Measurements from ENCODE around the gene RGPD4. TPM values are rescaled to one million over a fixed set of nuclear protein-coding genes. Genes with fewer than 3 reads are reported as not detected.
A peak's percentile ranks its signal among the peaks of the same experiment; 100 is the strongest.
"Not testable (repeated sequence)": the region's sequence is repeated elsewhere in the genome, so short reads cannot be mapped to it uniquely, and the experiment has no call there.

Gene RGPD4
- total RNA-seq, 1 experiment from 2014 or later = not detected

- Histone ChIP-seq H3K9me3 (replicated peaks) (no peaks in the 10 kb centered on the region), H3K4me3 (no peak overlapping the region), H3K36me3 (no peaks in the 10 kb centered on the region), H3K4me1 (replicated peaks) (no peaks in the 10 kb centered on the region), H3K27ac (no peak overlapping the region), H3K27me3 (replicated peaks) (no peaks in the 10 kb centered on the region)
- DNase-seq (ENCODE audit: low read depth in 1 of 2, low spot score in 2 of 2) = no peak
These were observed 4.4 kb upstream of the RGPD4 start for GRCh38 chr2:107822302-107822701.

DNA sequence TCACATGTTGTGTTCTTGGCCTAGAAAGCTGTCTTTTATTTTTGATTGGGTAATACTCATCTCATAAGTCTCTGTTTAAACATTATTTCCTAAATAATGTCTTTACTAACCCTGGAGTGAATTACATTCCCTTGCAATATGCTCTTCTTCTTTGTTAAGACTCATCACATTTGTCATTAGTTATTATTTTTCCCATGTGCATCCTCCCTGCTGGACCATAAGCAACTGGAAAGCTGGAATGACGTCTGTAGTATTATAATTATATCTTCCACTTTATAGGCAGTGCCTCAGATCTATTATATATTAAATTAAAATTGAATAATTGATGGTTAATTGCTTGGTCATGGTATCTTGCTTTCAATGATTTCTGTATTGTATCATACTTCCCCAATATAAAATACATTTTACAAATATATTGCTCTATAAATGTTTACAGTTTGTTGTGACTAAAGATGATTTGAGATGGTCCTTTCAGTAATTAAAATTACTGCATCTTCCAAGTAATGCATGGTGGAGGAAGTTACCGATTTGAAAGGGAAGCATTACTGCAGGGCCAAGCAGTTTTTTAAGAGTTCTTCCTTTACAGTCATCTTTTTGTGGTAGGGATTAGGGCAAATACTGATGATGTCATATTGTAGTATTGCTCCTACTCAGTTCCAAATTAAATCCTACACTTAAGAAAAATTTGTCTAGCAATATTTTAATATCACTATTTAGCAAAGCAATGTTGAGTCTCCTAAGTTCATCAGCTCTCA, 2.1 kb upstream of the RGPD4 start:
- DNase-seq (ENCODE audit: low read depth in 1 of 2, low spot score in 2 of 2) = no peak
- Histone ChIP-seq H3K27ac (no peak overlapping the region), H3K9me3 (replicated peaks) (no peaks in the 10 kb centered on the region), H3K4me3 (no peak overlapping the region), H3K4me1 (replicated peaks) (no peaks in the 10 kb centered on the region), H3K36me3 (no peaks in the 10 kb centered on the region), H3K27me3 (replicated peaks) (no peaks in the 10 kb centered on the region)

DNA sequence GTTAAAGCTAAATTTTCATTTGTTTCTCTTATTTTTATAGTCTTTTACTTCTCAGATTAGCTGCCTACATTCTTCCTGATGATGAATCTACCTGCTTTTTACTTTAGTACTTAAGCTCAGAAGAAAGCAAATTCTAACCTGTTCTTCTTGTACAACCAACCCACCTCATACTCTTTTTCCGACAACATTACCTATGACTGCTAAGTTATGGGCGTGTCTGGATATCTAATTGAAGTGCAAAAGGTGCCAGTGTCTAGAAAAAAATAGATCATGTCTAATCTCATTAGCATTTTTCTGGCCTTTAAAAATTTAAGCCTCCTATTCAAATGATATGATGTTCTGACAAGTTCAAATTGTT, 1.5 kb upstream of the RGPD4 start:
- Histone ChIP-seq H3K27me3 (replicated peaks) (no peaks in the 10 kb centered on the region), H3K36me3 (no peaks in the 10 kb centered on the region), H3K9me3 (replicated peaks) (no peaks in the 10 kb centered on the region), H3K27ac (no peak overlapping the region), H3K4me3 (no peak overlapping the region), H3K4me1 (replicated peaks) (no peaks in the 10 kb centered on the region)
- no peak for DNase-seq (ENCODE audit: low read depth in 1 of 2, low spot score in 2 of 2)

DNA sequence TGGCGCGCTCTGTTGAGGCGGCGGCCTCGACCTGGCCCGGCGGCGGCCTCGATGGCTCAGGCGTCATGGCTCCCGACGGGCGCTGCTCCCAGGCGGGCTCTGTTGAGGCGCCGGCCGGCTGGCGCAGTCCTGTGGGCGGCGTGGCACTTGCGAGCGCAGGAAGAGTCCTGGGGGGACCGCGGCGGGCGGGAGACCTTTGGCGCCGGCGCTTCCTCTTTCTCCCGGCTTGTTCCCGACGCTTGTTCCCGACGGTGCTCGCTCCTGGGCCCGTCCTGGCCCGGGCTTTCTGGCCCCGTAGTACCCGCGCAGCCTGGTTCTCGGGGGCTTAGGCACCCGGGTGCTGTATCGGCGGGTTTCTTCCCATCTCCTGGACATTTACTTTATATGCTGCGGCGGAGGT, 2.8 kb downstream of the RGPD4 start:
- not testable (repeated sequence) for H3K27ac ChIP-seq; H3K4me1 ChIP-seq (replicated peaks); H3K27me3 ChIP-seq (replicated peaks); H3K36me3 ChIP-seq; DNase-seq (ENCODE audit: low read depth in 1 of 2, low spot score in 2 of 2); H3K4me3 ChIP-seq; H3K9me3 ChIP-seq (replicated peaks)

GRCh38 chr2:107833152-107833551, 6.5 kb downstream of the RGPD4 start:
- not testable (repeated sequence) for H3K4me3 ChIP-seq; H3K27me3 ChIP-seq (replicated peaks); DNase-seq (ENCODE audit: low read depth in 1 of 2, low spot score in 2 of 2); H3K27ac ChIP-seq; H3K36me3 ChIP-seq; H3K4me1 ChIP-seq (replicated peaks); H3K9me3 ChIP-seq (replicated peaks)

DNA sequence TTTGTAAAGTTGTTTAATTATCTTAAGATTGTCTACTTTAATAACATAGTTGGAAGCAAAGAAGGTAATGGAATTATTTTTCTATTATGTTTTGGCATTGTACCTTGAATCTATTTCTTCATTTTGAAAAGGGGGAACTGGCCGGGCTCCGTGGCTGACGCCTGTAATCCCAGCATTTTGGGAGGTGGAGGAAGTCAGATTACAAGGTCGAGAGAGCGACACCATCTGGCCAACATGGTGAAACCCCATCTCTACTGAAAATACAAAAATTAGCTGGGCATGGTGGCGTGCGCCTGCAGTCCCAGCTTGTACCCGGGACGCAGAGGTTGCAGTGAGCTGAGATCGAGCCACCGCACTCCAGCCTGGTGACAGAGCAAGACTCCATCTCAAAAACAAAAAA, 6.9 kb downstream of the RGPD4 start:
- not testable (repeated sequence) for H3K27ac ChIP-seq; DNase-seq (ENCODE audit: low read depth in 1 of 2, low spot score in 2 of 2); H3K4me1 ChIP-seq (replicated peaks); H3K27me3 ChIP-seq (replicated peaks); H3K9me3 ChIP-seq (replicated peaks); H3K36me3 ChIP-seq; H3K4me3 ChIP-seq

GRCh38 chr2:107916121-107916520, 89.4 kb downstream of the RGPD4 start:
- not testable (repeated sequence) for H3K27ac ChIP-seq; H3K4me3 ChIP-seq; H3K9me3 ChIP-seq (replicated peaks); H3K4me1 ChIP-seq (replicated peaks); H3K36me3 ChIP-seq; DNase-seq (ENCODE audit: low read depth in 1 of 2, low spot score in 2 of 2); H3K27me3 ChIP-seq (replicated peaks)

- not testable (repeated sequence) for H3K9me3 ChIP-seq (replicated peaks)
These were observed 90.1 kb downstream of the RGPD4 start for GRCh38 chr2:107916696-107917370.

DNA sequence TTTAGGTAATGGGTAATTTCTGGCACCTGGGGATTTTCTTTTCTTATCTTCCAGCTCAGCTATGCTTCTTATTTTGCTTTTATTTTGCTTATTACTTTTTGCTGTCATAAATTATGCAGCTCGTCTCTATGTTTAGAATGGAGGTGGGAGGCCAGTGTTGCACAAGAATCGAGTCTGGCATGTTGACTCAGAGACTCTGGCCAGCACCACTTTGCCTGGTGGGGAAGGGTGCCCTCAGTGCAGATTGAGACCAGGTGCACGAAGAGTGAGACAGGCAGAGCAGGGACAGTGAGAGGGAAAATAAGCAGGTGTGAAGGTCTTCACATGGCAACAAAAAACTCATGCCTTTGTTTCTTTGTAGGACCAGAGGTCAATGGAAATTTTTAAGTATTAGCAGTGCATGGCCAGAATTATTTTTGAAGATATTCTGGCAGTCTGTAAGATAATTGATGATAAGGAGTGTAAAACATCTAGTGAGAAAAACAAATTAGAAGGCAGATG, 100.4 kb downstream of the RGPD4 start:
- Histone ChIP-seq H3K4me1 (replicated peaks) (no peaks in the 10 kb centered on the region), H3K27ac (no peak overlapping the region), H3K27me3 (replicated peaks) (no peaks in the 10 kb centered on the region), H3K36me3 (no peaks in the 10 kb centered on the region), H3K4me3 (no peak overlapping the region), H3K9me3 (replicated peaks) (no peaks in the 10 kb centered on the region)
- no peak for DNase-seq (ENCODE audit: low read depth in 1 of 2, low spot score in 2 of 2)

More at GRCh38 chr2:107916696-107917370, 90.1 kb downstream of the RGPD4 start:
- H3K27me3 ChIP-seq (replicated peaks); DNase-seq (ENCODE audit: low read depth in 1 of 2, low spot score in 2 of 2); H3K4me3 ChIP-seq; H3K27ac ChIP-seq; H3K36me3 ChIP-seq; H3K4me1 ChIP-seq (replicated peaks): not testable (repeated sequence)

- Histone ChIP-seq H3K36me3 (no peaks in the 10 kb centered on the region), H3K4me3 (no peak overlapping the region), H3K27me3 (replicated peaks) (no peaks in the 10 kb centered on the region), H3K9me3 (replicated peaks) (no peaks in the 10 kb centered on the region), H3K27ac (no peak overlapping the region), H3K4me1 (replicated peaks) (no peaks in the 10 kb centered on the region)
- DNase-seq (ENCODE audit: low read depth in 1 of 2, low spot score in 2 of 2) = no peak
These were observed 104.7 kb downstream of the RGPD4 start for GRCh38 chr2:107931412-107931811.

- no peak overlapping the region for H3K27ac ChIP-seq
- no peaks in the 10 kb centered on the region for H3K9me3 ChIP-seq (replicated peaks)
- H3K27me3 ChIP-seq (replicated peaks) = no peaks in the 10 kb centered on the region
- H3K36me3 ChIP-seq = no peaks in the 10 kb centered on the region
- no peaks in the 10 kb centered on the region for H3K4me1 ChIP-seq (replicated peaks)
- DNase-seq (ENCODE audit: low read depth in 1 of 2, low spot score in 2 of 2) = no peak
- no peak overlapping the region for H3K4me3 ChIP-seq
These were observed 105.8 kb downstream of the RGPD4 start for GRCh38 chr2:107932488-107932887.

DNA sequence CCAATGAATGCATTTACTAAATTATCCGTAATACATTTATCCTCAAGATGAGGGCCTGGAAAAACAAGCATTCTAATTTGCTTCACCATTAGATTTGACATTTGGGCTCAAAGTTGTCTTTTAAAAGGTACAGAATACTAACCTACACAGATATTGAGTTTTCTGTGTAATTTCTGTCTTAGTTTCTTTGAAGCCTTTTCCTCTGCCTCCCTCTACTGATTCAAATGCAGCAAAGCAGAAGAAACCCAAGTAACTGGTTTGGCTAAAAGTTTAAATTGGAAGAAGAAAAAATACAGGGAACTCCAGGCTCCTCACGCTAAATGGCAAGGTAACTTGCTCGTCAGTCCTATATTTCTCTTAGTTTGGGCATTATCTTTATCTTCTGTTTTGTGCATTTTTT, 106.3 kb downstream of the RGPD4 start:
- H3K9me3 ChIP-seq (replicated peaks) = no peaks in the 10 kb centered on the region
- H3K36me3 ChIP-seq = no peaks in the 10 kb centered on the region
- no peaks in the 10 kb centered on the region for H3K4me1 ChIP-seq (replicated peaks)
- no peak overlapping the region for H3K27ac ChIP-seq
- no peak overlapping the region for H3K4me3 ChIP-seq
- DNase-seq (ENCODE audit: low read depth in 1 of 2, low spot score in 2 of 2) = no peak
- no peaks in the 10 kb centered on the region for H3K27me3 ChIP-seq (replicated peaks)

DNA sequence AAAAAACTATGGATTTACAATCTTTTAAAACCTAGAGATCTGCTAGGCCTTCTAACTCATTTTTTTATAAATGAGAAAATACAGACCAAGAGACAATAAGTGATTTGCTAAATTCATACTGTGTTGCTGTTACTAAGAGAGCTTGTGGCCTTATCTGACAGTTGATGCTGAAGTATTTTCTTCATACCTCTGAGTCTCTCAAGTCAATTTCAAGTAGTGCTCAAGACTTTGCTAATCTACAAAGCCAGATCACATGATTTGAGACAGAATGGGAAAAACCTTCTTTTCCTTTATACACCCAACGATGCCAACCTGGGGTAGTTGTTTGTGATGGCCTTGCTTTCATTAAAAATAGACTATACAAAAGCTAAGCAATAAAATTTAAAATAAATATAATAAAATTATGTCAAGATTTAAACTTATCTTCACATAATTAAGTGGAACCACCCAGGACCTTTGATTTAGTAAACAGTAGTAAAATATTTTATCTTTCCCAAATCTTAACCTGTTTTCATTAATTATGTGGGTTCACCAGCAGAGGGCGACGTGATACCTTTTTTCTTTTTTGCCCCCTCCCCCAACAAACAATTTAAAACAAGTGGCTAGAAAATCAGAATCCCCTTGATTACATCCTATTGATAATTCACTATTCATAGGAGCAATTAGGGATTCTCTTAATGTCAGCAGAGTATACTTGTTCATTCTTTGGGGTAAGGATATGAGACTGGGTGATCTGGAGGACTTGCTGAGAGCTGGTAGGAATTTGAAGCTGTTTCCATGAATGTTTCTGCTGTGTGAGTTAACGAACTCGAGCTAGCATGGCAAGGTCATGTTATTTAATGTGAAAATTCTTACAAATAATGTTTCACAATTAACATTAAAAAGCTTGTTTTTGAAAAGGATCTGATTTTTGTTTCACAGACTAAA, 110.0 kb downstream of the RGPD4 start:
- Histone ChIP-seq H3K4me1 (replicated peaks) (no peaks in the 10 kb centered on the region), H3K27ac (no peak overlapping the region), H3K27me3 (replicated peaks) (no peaks in the 10 kb centered on the region), H3K36me3 (no peaks in the 10 kb centered on the region), H3K9me3 (replicated peaks) (no peaks in the 10 kb centered on the region), H3K4me3 (no peak overlapping the region)
- peak in 1 of 2 experiments; percentile 10 for DNase-seq (ENCODE audit: low read depth in 1 of 2, low spot score in 2 of 2)
